HG03039 (cell line): ENCODE results near the gene DHX9.

Experiments used
- ATAC-seq: cut with Tn5 transposase; IDR thresholded peaks from one replicate; pipeline ENCODE4 v1.9.1; 2021; ENCODE audit warnings: mild to moderate bottlenecking, moderate library complexity; ENCODE audit not compliant: unreplicated experiment

DHX9 gene

DNA sequence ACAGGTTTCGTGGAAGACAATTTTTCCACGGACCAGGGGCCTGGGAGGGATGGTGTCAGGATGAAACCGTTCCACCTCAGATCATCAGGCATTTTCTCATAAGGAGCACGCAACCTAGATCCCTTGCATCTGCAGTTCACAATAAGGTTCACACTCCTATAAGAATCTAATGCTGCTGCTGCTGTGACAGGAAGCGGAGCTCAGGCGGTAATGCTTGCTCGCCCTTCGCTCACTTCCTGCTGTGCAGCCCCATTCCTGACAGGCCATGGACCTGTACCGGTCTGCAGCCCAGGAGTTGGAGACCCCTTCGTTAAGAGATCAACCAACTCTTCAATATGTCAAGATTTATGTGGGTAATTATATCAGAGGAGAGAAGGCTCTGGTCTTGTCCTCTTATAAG, 3.3 kb upstream of the DHX9 start:
- ATAC-seq = no peak

DNA sequence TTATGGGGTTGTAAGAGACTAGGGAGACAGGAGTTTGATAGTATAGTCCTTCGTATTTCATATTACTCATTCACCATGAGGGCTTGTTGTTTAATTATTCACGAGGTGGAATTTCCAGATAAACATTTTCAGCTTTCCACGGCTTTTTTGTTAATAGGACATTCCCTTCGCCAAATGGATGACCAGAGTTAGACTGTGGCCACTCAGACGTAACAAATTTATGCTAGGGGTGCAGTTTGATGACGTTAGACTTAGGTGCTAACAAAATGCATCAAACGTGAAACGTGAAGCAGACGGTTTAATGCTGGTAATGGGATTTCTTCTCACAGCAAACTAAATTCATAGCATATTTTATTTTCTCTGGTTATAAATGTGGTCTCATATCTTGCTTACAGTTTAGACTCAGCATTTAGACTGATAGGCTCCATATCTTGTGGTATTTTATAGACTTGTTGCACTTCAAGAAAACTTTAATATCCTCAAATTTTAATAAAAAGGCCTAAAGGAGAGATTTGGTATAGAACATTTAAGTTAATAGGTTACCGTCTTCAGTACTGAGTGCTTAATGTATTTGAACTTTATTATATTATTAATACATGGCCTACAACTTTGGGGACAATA, 2.3 kb downstream of the DHX9 start:
- ATAC-seq = no peak

DNA sequence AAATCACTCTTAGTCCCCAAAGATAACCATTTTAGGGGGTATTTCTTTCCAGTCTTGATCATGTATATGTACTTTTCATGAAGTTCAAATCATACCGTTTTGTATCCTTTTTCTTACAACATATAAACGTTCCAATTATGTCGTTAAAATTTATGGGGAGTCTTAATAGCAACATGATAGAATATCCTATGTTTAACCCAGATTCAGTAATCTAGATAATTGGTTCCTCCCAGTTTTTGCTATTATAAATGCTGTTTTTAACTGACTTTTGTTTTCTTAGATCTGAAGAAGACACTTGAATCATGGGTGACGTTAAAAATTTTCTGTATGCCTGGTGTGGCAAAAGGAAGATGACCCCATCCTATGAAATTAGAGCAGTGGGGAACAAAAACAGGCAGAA, 3.1 kb downstream of the DHX9 start:
- ATAC-seq = no peak

DNA sequence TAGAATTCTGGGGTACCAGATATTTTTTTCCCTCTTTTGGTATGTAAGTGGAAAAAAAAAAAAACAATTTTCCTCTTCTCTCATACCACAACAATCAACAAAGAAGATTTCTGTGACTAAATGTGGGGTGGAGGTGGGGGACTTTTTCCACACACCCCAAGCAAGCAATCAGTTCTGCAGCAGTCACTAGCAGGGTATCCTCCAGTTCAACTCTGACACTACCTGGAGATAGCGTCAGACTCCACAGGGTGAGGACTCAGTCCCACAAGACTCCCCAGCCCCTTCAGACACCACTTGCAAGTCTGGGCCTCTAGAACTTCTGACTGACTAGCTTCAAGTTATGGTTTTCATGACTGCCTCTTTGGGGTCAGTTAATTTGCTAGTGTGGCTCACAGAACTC, 6.2 kb downstream of the DHX9 start:
- no peak for ATAC-seq

DNA sequence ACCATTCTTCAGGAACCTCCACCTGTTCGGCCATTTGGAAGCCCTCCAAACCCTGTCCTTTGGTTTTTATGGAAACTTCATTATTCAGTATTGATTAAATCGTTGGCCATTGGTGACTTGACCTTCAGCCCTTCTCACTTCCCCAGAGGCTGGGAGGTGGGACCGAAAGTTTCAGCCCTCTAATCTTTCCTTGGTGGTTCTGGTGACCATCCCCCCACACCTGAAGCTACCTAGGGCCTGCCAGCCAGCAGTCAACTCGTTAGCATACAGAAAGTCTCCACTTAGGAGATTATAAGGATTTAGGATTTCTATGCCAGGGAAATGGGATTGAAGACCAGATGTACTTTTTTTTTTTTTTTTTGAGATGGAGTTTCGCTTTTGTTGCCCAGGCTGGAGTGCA, 6.7 kb downstream of the DHX9 start:
- ATAC-seq = no peak

DNA sequence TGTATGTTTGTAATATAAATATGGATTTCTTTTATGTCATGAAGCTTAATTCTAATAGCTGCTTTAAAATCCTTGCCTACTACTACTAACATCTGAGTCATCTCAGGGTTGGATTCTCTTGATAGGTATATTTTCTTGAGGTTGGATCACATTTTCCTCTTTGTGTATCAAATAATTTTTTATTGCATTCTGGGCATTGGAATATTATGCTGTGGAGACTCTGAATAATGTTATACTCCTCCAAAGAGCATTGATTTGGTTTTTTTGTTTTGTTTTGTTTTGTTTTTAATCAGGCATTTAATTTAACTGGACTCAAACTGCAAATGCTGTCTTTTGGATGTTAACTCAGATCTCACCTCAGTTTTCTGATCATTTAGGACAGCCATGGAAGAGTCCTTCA, 8.0 kb downstream of the DHX9 start:
- no peak for ATAC-seq

DNA sequence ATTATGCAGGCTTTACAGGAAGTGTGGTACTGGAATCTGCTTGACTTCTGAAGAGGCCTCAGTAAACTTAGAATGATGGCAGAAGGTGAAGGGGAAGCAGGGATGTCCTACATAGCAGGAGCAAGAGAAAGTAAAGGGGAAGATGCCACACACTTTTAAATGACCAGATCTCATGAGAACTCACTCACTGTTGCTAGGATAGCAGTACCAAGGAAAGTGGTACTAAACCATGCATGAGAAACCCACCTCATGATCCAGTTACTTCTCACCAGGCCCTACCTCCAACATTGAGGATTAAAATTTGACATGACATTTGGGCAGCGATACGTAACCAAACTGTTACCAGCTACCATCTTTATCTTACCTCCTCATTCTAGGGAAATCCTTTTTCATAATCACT, 9.6 kb downstream of the DHX9 start:
- ATAC-seq = no peak

DNA sequence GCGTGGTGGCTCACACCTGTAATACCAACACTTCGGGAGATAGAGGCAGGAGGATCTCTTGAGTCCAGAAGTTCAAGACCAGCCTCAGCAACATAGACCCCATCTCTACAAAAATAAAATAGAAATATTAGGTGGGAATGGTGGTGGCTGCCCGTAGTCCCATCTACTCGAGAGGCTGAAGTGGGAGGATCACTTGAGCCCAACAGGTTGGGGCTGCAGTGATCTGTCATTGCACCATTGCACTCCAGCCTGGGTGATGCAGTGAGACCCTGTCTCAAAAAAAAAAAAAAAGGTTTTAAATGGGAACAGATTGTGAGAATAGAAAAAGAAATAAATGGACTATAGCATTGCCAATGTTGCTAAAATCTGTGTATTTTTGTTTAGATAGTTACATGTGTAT, 11.2 kb downstream of the DHX9 start:
- ATAC-seq = no peak

DNA sequence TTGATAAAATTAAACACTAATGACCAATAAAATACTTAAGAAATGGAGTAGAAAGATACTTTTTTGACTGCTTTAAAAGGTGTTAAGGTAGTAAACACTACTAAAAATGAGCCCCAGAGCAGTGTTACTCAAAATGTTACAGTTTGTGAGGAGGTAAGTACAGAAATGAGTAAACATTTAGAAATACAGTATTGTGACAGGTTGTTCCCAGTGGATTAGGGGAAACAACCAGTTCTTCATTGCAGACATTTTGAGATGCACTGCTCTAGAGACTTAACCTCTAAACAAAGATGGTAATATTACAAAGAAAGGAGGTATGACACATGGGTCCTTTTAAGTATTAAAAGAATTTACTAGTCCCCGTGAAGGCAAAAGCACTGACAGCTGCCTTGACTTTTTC, 12.7 kb downstream of the DHX9 start:
- no peak for ATAC-seq

DNA sequence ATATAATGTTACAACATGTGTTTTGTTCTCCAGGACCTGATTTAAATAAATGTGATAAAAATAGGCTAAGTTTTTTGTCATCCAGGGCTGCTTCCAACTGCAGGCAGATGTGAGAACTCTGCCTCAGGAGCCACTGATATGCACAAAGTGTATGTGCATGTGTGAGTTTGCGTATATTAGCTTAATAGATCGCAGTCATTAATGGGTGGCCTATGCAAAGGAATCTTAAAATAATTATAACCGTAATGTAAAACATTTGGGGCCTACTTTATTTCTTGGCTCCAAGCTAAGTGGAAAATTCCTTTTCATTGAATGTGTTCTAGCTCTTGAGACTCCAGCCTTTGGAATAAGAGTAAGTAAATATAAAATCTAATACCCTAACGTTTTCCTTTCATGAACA, 16.8 kb downstream of the DHX9 start:
- ATAC-seq = no peak

DNA sequence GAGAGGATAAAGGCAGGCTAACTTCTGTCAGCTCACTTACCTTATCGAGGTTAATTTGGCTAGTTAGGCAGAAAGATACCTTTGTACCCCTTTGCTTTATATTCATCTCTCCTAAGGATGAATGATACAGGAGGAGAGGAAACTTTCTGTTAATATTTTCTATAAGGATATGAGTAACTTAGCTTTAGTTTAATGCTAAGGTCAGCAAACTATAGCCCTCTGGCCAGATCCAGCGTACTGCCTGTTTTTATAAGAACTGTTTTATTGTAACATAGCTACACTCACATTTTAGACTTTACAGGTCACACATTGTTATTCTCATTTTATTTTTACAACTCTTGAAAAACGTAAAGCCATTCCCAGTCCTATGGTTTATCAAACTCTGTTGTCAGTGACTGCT, 18.1 kb downstream of the DHX9 start:
- ATAC-seq = no peak

DNA sequence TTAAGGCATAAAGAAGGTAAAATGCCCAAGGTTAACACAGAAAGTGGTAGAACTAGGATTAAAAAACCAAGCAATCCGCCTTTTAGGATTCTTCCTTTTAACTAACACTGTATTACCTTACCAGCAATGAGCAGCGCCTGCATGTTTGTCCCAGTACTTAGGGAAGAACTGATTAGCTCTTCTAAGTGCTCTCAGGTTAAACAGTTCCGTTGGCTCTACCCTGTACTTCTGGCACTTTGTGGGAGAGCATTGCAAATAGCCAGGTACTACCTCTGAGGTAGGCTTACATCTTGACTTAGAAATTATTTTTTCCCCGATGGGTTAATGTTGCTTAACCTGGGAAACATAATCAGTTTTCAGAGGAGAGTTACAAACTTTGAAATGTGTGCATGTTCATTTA, 21.5 kb downstream of the DHX9 start:
- no peak for ATAC-seq

DNA sequence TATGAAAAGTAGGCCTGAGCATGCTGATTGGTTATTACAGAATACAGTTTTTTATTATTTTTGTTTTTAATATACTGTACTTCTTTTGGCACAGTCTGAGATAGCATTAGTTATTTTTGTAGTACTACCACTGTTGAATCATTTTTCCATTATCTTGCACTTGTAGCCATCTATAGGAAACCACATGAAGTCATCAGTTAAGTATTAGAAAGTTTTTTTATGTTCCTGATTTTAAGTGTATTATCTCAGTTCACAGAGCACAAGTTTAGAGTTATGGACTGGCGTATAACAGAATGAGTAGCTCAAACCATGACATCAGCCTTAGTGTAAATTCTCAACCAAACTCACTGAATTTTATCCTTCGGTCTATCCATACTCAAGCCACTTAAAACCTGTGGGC, 22.8 kb downstream of the DHX9 start:
- ATAC-seq = no peak

DNA sequence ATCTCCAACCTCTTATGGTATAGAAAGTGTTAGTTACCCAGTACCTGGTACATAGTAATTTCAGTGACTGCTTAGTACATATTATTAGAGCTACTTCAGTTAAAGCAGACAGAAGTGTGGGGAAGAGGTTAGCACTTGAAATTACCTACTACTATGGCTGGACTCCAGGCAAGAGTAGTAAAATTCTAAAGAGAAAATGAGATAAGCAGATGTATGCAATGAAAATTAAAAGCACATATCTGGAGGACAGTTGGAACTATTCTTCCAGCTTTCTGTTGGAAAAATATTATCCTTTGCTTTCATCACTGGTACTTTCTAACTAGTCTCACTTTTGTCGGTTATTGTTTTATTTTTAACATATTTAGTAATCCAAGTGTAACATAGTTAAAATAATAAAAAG, 23.7 kb downstream of the DHX9 start:
- no peak for ATAC-seq

DNA sequence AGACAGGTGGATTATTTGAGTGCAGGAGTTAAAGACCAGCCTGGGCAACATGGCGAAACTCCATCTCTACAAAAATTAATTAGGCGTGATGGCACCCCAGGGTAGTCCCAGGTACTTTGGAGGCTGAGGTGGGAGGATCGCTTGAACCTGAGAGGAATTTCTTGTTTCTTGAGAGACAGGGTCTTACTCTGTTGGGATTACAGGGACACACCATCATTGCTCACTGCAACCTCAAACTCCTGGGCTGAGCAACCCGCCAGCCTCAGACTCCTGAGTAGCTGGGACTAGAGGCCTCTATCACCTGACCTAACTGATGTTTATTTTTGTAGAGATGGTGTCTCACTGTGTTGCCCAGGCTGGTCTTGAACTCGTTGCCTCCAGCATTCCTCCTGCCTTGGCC, 24.8 kb downstream of the DHX9 start:
- ATAC-seq = no peak

DNA sequence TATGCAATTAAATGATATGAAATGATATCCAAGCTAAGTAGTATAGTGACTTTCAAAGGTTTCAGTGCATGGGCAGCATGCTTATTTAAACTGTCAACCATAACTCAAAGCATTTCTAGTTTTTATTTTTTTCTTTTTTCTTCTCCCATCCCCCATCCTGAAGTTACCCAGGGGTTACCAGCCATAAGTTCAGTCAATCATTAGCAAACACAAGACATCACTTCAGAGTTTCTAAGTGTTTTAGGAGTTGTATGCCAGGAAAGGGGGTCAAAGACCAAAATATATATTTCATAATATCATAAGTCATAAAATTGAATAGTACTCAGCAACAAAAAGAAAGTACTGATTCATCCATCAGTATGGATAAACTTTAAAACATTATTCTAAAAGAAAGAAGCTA, 28.7 kb downstream of the DHX9 start:
- no peak for ATAC-seq

DNA sequence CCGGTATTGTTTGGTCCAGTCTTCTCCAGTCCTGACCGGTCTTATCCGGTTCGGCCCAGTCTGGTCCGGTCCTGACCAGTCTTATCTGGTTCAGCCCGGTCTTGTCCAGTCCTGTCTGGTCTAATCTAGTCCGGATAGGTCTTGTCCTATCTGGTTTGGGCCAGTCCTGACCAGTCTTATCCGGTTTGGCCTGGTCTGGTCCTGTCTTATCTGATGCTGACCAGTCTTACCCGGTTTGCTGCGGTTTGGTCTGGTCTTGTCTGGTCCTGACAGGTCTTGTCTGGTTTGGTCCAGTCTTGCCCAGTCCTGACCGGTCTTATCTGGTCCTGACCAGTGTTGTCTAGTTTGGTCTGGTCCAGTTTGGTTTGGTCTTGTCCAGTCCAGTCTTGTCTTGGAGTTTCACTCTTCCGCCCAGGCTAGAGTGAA, 30.1 kb downstream of the DHX9 start:
- ATAC-seq = no peak

DNA sequence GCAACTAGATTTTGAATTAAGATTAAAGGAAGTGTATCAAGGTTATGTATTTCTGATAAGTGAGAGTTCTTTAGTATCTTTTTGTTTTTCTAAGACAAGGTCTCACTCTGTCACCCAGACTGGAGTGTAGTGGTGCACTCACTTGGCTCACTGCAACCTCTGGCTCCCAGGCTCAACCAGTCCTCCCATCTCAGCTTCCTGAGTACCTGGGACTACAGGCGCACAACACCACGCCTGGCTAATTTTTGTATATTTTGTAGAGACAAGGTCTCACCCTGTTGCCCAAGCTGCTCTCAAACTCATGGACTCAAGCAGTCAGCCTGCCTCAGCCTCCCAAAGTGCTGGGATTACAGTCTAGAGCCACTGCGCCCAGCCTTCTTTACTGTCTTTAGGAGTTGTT, 33.7 kb downstream of the DHX9 start:
- no peak for ATAC-seq

DNA sequence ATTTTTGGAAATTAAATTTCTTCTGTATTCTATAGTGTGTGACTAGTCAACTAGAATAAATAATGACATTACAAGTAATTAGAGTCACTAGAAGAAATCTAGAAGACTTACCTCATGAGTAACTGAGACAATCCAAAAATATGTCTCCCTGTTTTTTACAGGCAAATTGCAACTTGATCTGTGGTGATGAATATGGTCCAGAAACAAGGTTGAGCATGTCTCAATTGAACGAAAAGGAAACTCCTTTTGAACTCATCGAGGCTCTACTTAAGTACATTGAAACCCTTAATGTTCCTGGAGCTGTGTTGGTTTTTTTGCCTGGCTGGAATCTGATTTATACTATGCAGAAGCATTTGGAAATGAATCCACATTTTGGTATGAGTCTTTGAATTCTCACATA, 36.7 kb downstream of the DHX9 start:
- no peak for ATAC-seq

DNA sequence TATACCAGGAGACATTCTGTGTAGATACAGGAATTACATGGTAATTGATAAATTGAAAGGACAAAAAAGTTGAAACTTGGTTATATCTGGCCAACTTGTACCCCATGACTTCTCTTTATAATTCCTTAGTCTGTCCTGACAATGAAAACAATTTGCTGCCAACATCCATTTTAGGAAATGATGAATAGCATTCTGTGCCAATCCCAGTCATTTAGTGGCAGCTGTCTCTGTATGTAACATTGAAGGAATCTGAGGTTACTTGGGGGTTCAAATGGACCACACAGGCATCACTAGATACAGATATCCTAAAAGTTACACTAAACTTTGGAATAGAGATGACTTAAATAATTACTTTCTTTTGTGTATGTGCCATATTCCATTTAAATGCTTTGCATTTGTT, 38.2 kb downstream of the DHX9 start:
- ATAC-seq = no peak

DNA sequence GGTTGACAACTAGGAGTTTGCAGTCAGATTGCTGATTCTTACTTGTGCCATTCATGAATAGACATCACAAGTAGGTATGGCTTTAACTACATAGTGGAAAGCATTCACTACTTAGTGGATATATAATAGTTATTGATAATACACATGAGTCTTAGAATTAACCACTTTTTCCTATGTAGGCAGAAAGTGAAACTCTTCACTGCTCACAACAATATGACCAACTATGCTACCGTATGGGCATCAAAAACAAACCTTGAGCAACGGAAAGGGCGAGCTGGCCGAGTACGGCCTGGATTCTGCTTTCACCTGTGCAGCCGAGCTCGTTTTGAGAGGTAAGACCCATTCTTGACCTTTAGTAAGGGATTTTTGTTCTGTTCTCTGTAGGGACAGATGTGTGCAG, 38.7 kb downstream of the DHX9 start:
- ATAC-seq = no peak

DNA sequence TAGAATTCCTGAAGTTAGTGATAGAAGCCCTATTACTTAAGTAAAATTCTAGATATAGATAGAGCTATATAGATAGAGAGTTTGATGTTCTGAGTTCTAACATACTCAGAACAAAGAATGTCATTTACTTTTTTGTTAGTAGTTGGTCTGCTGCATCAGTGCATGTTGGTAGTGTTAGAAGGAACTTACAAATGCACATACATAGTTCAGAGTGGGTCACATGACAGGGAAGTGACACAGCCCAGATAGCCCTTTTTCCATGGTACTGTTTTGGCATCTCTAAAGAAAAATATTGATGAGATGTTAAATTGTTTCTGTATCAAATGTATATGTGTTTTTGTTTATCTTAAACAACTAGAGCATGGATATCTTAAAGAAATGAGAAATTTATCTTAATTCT, 45.7 kb downstream of the DHX9 start:
- ATAC-seq = no peak

DNA sequence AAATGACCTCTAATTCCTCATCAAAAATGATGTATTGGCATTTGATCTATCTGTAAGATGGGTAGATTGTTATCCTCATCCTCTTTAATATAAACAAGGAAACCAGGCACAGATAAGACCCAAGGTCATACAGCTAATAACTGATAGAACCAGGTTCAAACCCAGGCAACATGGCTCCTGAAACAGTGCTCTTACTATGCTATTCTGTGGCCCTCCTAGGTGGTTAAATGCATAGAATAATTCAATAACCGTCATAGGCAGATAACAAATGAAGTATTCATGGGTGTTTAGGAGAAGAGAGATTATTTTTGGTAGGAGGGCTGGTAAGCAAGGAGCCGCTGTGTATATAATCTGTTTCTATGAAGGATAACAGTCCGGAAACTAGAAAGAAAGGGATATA, 46.4 kb downstream of the DHX9 start:
- no peak for ATAC-seq

DNA sequence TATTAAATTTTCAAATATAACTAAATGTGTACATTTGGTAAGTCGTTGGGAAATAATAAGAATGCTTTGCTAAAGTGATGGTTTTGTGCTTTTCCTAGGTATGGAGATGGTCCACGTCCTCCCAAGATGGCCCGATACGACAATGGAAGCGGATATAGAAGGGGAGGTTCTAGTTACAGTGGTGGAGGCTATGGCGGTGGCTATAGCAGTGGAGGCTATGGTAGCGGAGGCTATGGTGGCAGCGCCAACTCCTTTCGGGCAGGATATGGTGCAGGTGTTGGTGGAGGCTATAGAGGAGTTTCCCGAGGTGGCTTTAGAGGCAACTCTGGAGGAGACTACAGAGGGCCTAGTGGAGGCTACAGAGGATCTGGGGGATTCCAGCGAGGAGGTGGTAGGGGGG, 47.8 kb downstream of the DHX9 start:
- no peak for ATAC-seq
